H1 (cell line): ENCODE results near the gene GCFC2. TPM values are rescaled to one million over a fixed set of nuclear protein-coding genes. Genes with fewer than 3 reads are reported as not detected.

Experiments
- CTCF ChIA-PET: fragments of 300-600 bp; sonication (Branson Sonifier 250); formaldehyde crosslinking; loops from one replicate; lab custom pipeline; 2021; ENCODE audit not compliant: partially characterized antibody; lab: Charles Lee
- POLR2A ChIA-PET: fragments of 300-600 bp; sonication (Branson Sonifier 250); formaldehyde crosslinking; loops from one replicate; lab custom pipeline; 2021; ENCODE audit warnings: inconsistent platforms; ENCODE audit not compliant: partially characterized antibody; lab: Charles Lee
- DNase-seq, 2 experiments: peaks; one replicate each; pipeline versions ENCODE4 v3.0.0 to v3.0.0-alpha.2; 2010 to 2022; ENCODE audit warnings: low spot score in 2 of 2, low read depth in 1 of 2, mixed read lengths in 1 of 2
- FAIRE-seq: peaks from 2 replicates; lab custom pipeline; 2011; peaks lifted over from hg19 to GRCh38; lab: Jason Lieb, UNC
- H2AFZ ChIP-seq: 2 replicates; pipeline ENCODE4 v1.8.1; 2012; ENCODE audit warnings: low read length, inconsistent platforms
- H2AK5ac ChIP-seq: 2 replicates; pipeline ENCODE4 v1.6.1; 2013; ENCODE audit warnings: low read depth, low read length
- H2BK120ac ChIP-seq: replicated peaks from 2 replicates; pipeline ENCODE3; 2013; ENCODE audit warnings: low read depth, low read length, inconsistent platforms
- H2BK12ac ChIP-seq: 2 replicates; pipeline ENCODE4 v1.6.1; 2013; ENCODE audit warnings: low read depth, low read length
- H2BK15ac ChIP-seq: 2 replicates; pipeline ENCODE4 v1.6.1; 2013; ENCODE audit warnings: low read length
- H2BK20ac ChIP-seq: 2 replicates; pipeline ENCODE4 v1.6.1; 2013; ENCODE audit warnings: low read length
- H2BK5ac ChIP-seq: 2 replicates; pipeline ENCODE4 v1.6.1; 2013; ENCODE audit warnings: low read depth, low read length
- H3K14ac ChIP-seq: 2 replicates; pipeline ENCODE4 v1.6.1; 2013; ENCODE audit warnings: inconsistent platforms; ENCODE audit not compliant: insufficient read length
- H3K18ac ChIP-seq: 2 replicates; pipeline ENCODE4 v1.6.1; 2013; ENCODE audit warnings: low read length; ENCODE audit errors: extremely low read depth
- H3K23ac ChIP-seq: 2 replicates; pipeline ENCODE4 v1.6.1; 2013; ENCODE audit warnings: inconsistent platforms; ENCODE audit not compliant: insufficient read length
- H3K23me2 ChIP-seq: 2 replicates; pipeline ENCODE4 v1.6.1; 2013; ENCODE audit warnings: low read depth, low read length
- H3K27ac ChIP-seq: 2 replicates; pipeline ENCODE4 v1.6.1; 2011; ENCODE audit warnings: low read depth, low read length, inconsistent platforms
- H3K27me3 ChIP-seq, 4 experiments: replicated peaks in 1 of 4; 1 replicate in 1 of 4; 2 replicates in 3 of 4; pipeline versions ENCODE4 v1.6.1 to v1.8.1; 2011 to 2013; ENCODE audit warnings: low read length in 3 of 4, mild to moderate bottlenecking in 3 of 4, inconsistent platforms in 2 of 4, mixed read lengths in 2 of 4, moderate library complexity in 1 of 4; ENCODE audit not compliant: control insufficient read depth in 3 of 4, insufficient read depth in 3 of 4; ENCODE audit errors: extremely low read depth in 1 of 4
- H3K36me3 ChIP-seq, 4 experiments: 2 replicates each; pipeline versions ENCODE4 v1.6.1 to v1.8.1; 2011 to 2013; ENCODE audit warnings: mild to moderate bottlenecking in 4 of 4, low read length in 3 of 4, moderate library complexity in 2 of 4, control low read depth in 1 of 4, inconsistent platforms in 1 of 4; ENCODE audit not compliant: insufficient read depth in 4 of 4, control insufficient read depth in 2 of 4
- H3K4ac ChIP-seq: replicated peaks from 2 replicates; pipeline ENCODE3; 2013; ENCODE audit warnings: low read length, low read depth, mixed read lengths, inconsistent platforms; ENCODE audit not compliant: insufficient read length
- H3K4me1 ChIP-seq, 4 experiments: replicated peaks in 1 of 4; 1 replicate in 1 of 4; 2 replicates in 3 of 4; pipeline versions ENCODE4 v1.6.1 to v1.8.1; 2011 to 2013; ENCODE audit warnings: low read length in 3 of 4, inconsistent platforms in 2 of 4, mixed read lengths in 1 of 4; ENCODE audit not compliant: insufficient read depth in 4 of 4, control insufficient read depth in 3 of 4
- H3K4me2 ChIP-seq, 2 experiments: 2 replicates each; pipeline versions ENCODE4 v1.6.1 to v1.8.1; 2011 to 2013; ENCODE audit warnings: low read depth in 2 of 2, low read length in 2 of 2, control low read depth in 1 of 2, inconsistent platforms in 1 of 2, mild to moderate bottlenecking in 1 of 2; ENCODE audit not compliant: insufficient read depth in 1 of 2
- H3K4me3 ChIP-seq, 4 experiments: fragments of 200-600, 300-600 bp in 1 of 4; sonication (generic), shearing (Covaris generic), sonication (Bioruptor Twin) in 1 of 4; 2 replicates each; pipeline versions ENCODE4 v1.5.1 to v1.8.1; 2011 to 2016; ENCODE audit warnings: low read length in 4 of 4, low read depth in 3 of 4, control low read depth in 2 of 4, inconsistent platforms in 2 of 4, mild to moderate bottlenecking in 2 of 4, mixed read lengths in 1 of 4, moderate library complexity in 1 of 4; ENCODE audit not compliant: insufficient read depth in 2 of 4; ENCODE audit errors: extremely low read depth in 1 of 4
- H3K56ac ChIP-seq: replicated peaks from 2 replicates; pipeline ENCODE3; 2013; ENCODE audit warnings: low read depth, mild to moderate bottlenecking, mixed read lengths, low read length, inconsistent platforms; ENCODE audit not compliant: insufficient read length
- H3K79me1 ChIP-seq: 2 replicates; pipeline ENCODE4 v1.6.1; 2013; ENCODE audit warnings: low read depth, low read length, control low read depth
- H3K79me2 ChIP-seq, 2 experiments: 2 replicates each; pipeline versions ENCODE4 v1.6.1 to v1.8.1; 2012 to 2013; ENCODE audit warnings: low read length in 2 of 2, mild to moderate bottlenecking in 2 of 2, inconsistent platforms in 1 of 2; ENCODE audit not compliant: insufficient read depth in 2 of 2, control insufficient read depth in 1 of 2
- H3K9ac ChIP-seq, 4 experiments: replicated peaks in 1 of 4; 1 replicate in 1 of 4; 2 replicates in 3 of 4; pipeline versions ENCODE4 v1.6.1 to v1.8.1; 2011 to 2013; ENCODE audit warnings: low read depth in 3 of 4, low read length in 3 of 4, control low read depth in 2 of 4, mild to moderate bottlenecking in 2 of 4, moderate library complexity in 2 of 4, inconsistent platforms in 1 of 4; ENCODE audit errors: extremely low read depth in 1 of 4
- H3K9me3 ChIP-seq, 2 experiments: 2 replicates each; pipeline versions ENCODE4 v1.6.1 to v1.8.1; 2012 to 2013; ENCODE audit warnings: mild to moderate bottlenecking in 2 of 2, moderate library complexity in 2 of 2, control low read depth in 1 of 2, inconsistent platforms in 1 of 2, low read depth in 1 of 2, low read length in 1 of 2, mixed read lengths in 1 of 2; ENCODE audit not compliant: insufficient read depth in 2 of 2
- H4K20me1 ChIP-seq, 2 experiments: replicated peaks in 1 of 2; 2 replicates each; pipeline versions ENCODE3 to v1.8.1; 2011 to 2013; ENCODE audit warnings: inconsistent platforms in 2 of 2, low read length in 2 of 2, mild to moderate bottlenecking in 1 of 2; ENCODE audit not compliant: insufficient read depth in 2 of 2, control insufficient read depth in 1 of 2
- H4K5ac ChIP-seq: 2 replicates; pipeline ENCODE4 v1.6.1; 2013; ENCODE audit warnings: low read length, low read depth, mixed read lengths, inconsistent platforms; ENCODE audit not compliant: insufficient read length
- H4K8ac ChIP-seq: 2 replicates; pipeline ENCODE4 v1.8.0; 2013; ENCODE audit warnings: mild to moderate bottlenecking, moderate library complexity, low read length, inconsistent platforms; ENCODE audit not compliant: insufficient read depth; ENCODE audit errors: extremely low read depth
- H4K91ac ChIP-seq: replicated peaks from 2 replicates; pipeline ENCODE3; 2013; ENCODE audit warnings: low read length, mixed read lengths, inconsistent platforms; ENCODE audit not compliant: insufficient read length
- ASH2L ChIP-seq: fragments of 200-600, 300-600 bp; sonication (generic); IDR thresholded peaks from one replicate; pipeline ENCODE4 v1.7.1; 2017; ENCODE audit warnings: low read length
- EP300 ChIP-seq, 2 experiments: IDR thresholded peaks; 1 replicate in 1 of 2; 2 replicates in 1 of 2; pipeline ENCODE4 v1.6.1; 2011 to 2012; ENCODE audit warnings: low read depth in 2 of 2, low read length in 2 of 2, mild to moderate bottlenecking in 2 of 2, borderline replicate concordance in 1 of 2, inconsistent platforms in 1 of 2, moderate library complexity in 1 of 2
- EZH2 ChIP-seq: fragments of 200-600 bp; sonication (generic); IDR thresholded peaks from 2 replicates; pipeline ENCODE4 v1.7.1; 2012; ENCODE audit warnings: low read depth, mild to moderate bottlenecking, moderate library complexity, low read length, inconsistent platforms; ENCODE audit not compliant: severe bottlenecking
- KDM4A ChIP-seq: IDR thresholded peaks from one replicate; pipeline ENCODE4 v1.7.1; 2012; ENCODE audit warnings: low read depth, mild to moderate bottlenecking, moderate library complexity, low read length, inconsistent platforms; ENCODE audit not compliant: severe bottlenecking
- POLR2A ChIP-seq, 2 experiments: IDR thresholded peaks; 1 replicate in 1 of 2; 2 replicates in 1 of 2; pipeline ENCODE4 v1.6.1; 2011; ENCODE audit warnings: low read depth in 2 of 2, low read length in 2 of 2, mild to moderate bottlenecking in 2 of 2; ENCODE audit errors: control extremely low read depth in 1 of 2
- POU5F1 ChIP-seq: IDR thresholded peaks from 2 replicates; pipeline ENCODE4 v1.6.1; 2011; ENCODE audit warnings: low read depth, mild to moderate bottlenecking, low read length, moderate library complexity
- RBBP5 ChIP-seq: IDR thresholded peaks from 2 replicates; pipeline ENCODE4 v1.7.1; 2012; ENCODE audit warnings: low read depth, mild to moderate bottlenecking, inconsistent platforms, low read length, moderate library complexity, borderline replicate concordance
- RFX5 ChIP-seq: IDR thresholded peaks from 2 replicates; pipeline ENCODE4 v1.6.1; 2011; ENCODE audit warnings: low read depth, low read length, improper control_type of control experiment, borderline replicate concordance
- SIX5 ChIP-seq: IDR thresholded peaks from 2 replicates; pipeline ENCODE4 v1.6.1; 2011; ENCODE audit warnings: mild to moderate bottlenecking, low read depth, low read length
- SP1 ChIP-seq: IDR thresholded peaks from 2 replicates; pipeline ENCODE4 v1.6.1; 2011; ENCODE audit warnings: low read depth, low read length
- TAF7 ChIP-seq: optimal IDR thresholded peaks from 2 replicates; pipeline ENCODE3; 2011; ENCODE audit warnings: low read depth, mild to moderate bottlenecking, inconsistent platforms, low read length, moderate library complexity, borderline replicate concordance
- TBP ChIP-seq: IDR thresholded peaks from 2 replicates; pipeline ENCODE4 v1.6.1; 2011; ENCODE audit warnings: low read depth, low read length, improper control_type of control experiment
- TCF12 ChIP-seq: IDR thresholded peaks from 2 replicates; pipeline ENCODE4 v1.6.1; 2011; ENCODE audit warnings: low read depth, mild to moderate bottlenecking, low read length
- WGBS, 2 experiments: shearing (Covaris generic) in 1 of 2; methylation state at CpG; one replicate each; pipeline versions ENCODE4 v1.1.6 to v1.1.7; 2013 to 2015; ENCODE audit warnings: low lambda C conversion rate in 2 of 2, mixed read lengths in 2 of 2, inconsistent platforms in 1 of 2, low coverage in 1 of 2, missing lambda C conversion rate in 1 of 2; ENCODE audit not compliant: insufficient replicate concordance in 2 of 2, insufficient coverage in 1 of 2, insufficient read length in 1 of 2; ENCODE audit errors: extremely low coverage in 1 of 2, missing lambda C conversion rate in 1 of 2; 5-methylcytosine and 5-hydroxymethylcytosine counted together
- polyA plus RNA-seq, 7 experiments: library from polyadenylated mRNA; depleted of rRNA in 3 of 7; stranded (reverse) in 5 of 7; unstranded in 2 of 7; fragments of >200 nt in 5 of 7; fragments of 200-250 nt in 2 of 7; gene quantifications; 1 replicate in 5 of 7; 2 replicates in 1 of 7; 4 replicates in 1 of 7; pipeline versions ENCODE4 v1.2.1 to v1.2.3, GENCODE V29; 2011 to 2013; ENCODE audit warnings: missing spikeins in 2 of 7, mixed read lengths in 2 of 7
- total RNA-seq: library from RNA; stranded (reverse); fragmentation: NEBNext Ultra II Directional; extraction: Animal tissue kit (Norgen Biotek cat#: 25700); gene quantifications from 2 replicates; pipeline ENCODE4 v1.2.1, GENCODE V29; 2021
- TF ChIP-seq, protein P1 (sequence below): IDR thresholded peaks from 2 replicates; pipeline ENCODE4 v1.6.1; 2011; ENCODE audit warnings: low read depth, mild to moderate bottlenecking, low read length; ENCODE audit not compliant: insufficient read depth

The GCFC2 gene
- total and polyA plus RNA-seq, 2 of the 8 experiments (the other 6 are each of a cell fraction or from before 2014, with no cell fraction given): 5.6 to 19.1 TPM

DNA sequence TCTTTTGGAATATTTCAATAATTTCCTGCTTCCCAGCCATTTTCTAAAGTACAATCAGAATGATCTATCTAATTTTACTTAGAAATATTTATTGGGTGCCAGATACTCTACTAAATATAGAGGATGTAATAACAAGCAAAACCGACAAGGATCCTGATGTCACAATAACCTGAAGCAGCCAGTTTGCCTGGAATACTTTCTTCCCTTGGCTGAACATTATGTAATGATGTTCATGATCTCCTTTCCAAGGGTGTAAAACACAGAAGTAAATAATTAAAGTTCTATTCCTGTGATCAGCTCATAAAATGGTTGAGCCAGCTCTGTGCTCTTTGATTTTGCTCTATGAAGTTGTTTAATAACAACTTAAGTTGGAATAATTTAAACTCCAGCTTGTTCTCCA, 66.7 kb downstream of the GCFC2 start:
- no peak overlapping the region for H3K14ac ChIP-seq
- H3K36me3 ChIP-seq: peaks cover 0 to 4% (median 0%) of the 10 kb centered on the region in 4 experiments; a peak in 1 of 8 replicates
- CTCF ChIA-PET: interaction anchor here (0.9 to 1.7 kb wide), 4 partner anchors 9 to 38 kb away, joined by 3 to 5 read pairs (median 3); no protein-coding TSS in a partner anchor
- H3K4me3 ChIP-seq: no peak overlapping the region
- TF ChIP-seq TAF7 (no peak), SIX5 (no peak), RFX5 (no peak), TBP (no peak), EZH2 (no peak), ASH2L (no peak), TCF12 (no peak), RBBP5 (no peak), POLR2A (IDR thresholded peaks at IDR 0.05; ENCODE audit: control extremely low read depth in 1 of 2, low read depth in 2 of 2, low read length in 2 of 2) (no peak), SP1 (no peak), KDM4A (no peak), EP300 (IDR thresholded peaks at IDR 0.05; ENCODE audit: borderline replicate concordance in 1 of 2, low read depth in 2 of 2, low read length in 2 of 2) (no peak), POU5F1 (no peak)
- TF ChIP-seq, protein P1, sequence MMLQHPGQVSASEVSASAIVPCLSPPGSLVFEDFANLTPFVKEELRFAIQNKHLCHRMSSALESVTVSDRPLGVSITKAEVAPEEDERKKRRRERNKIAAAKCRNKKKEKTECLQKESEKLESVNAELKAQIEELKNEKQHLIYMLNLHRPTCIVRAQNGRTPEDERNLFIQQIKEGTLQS: no peak
- TF ChIP-seq, all 59 proteins: peak for 0
- no peak overlapping the region for H2BK5ac ChIP-seq
- no peak overlapping the region for H2BK12ac ChIP-seq
- H3K23me2 ChIP-seq: 0 out of 2 replicates have a peak, but pooled peaks cover 3% of the 10 kb centered on the region
- no peak for DNase-seq
- H4K91ac ChIP-seq: no peak overlapping the region
- H3K27me3 ChIP-seq: no peaks in the 10 kb centered on the region
- H3K23ac ChIP-seq: no peak overlapping the region
- no peaks in the 10 kb centered on the region for H3K9me3 ChIP-seq
- H4K5ac ChIP-seq: no peak overlapping the region
- no peak for FAIRE-seq
- no peak overlapping the region for H3K4ac ChIP-seq
- no peaks in the 10 kb centered on the region for H3K4me1 ChIP-seq
- H3K18ac ChIP-seq: no peak overlapping the region
- 90% methylated on average over 1 of the region's 1 CpG; no CpG with 5 or more reads in 1 of the 2 experiments for WGBS, 2 experiments
- H3K27ac ChIP-seq: no peak overlapping the region
- no peak overlapping the region for H4K8ac ChIP-seq
- H2BK120ac ChIP-seq: no peak overlapping the region
- POLR2A ChIA-PET: no interaction called here
- no peak overlapping the region for H2BK15ac ChIP-seq
- H2AK5ac ChIP-seq: no peak overlapping the region
- H3K79me1 ChIP-seq: no peaks in the 10 kb centered on the region
- H2BK20ac ChIP-seq: no peak overlapping the region
- H3K79me2 ChIP-seq: peaks cover 0 to 22% of the 10 kb centered on the region in 2 experiments; a peak in 2 of 4 replicates
- no peaks in the 10 kb centered on the region for H4K20me1 ChIP-seq
- H3K56ac ChIP-seq: no peak overlapping the region
- H3K9ac ChIP-seq: no peak overlapping the region
- H3K4me2 ChIP-seq: no peak overlapping the region
- no peak overlapping the region for H2AFZ ChIP-seq
